ENCODE measurements around the gene PRAC1.
A peak's percentile ranks its signal among the peaks of the same experiment; 100 is the strongest.

The PRAC1 gene

DNA sequence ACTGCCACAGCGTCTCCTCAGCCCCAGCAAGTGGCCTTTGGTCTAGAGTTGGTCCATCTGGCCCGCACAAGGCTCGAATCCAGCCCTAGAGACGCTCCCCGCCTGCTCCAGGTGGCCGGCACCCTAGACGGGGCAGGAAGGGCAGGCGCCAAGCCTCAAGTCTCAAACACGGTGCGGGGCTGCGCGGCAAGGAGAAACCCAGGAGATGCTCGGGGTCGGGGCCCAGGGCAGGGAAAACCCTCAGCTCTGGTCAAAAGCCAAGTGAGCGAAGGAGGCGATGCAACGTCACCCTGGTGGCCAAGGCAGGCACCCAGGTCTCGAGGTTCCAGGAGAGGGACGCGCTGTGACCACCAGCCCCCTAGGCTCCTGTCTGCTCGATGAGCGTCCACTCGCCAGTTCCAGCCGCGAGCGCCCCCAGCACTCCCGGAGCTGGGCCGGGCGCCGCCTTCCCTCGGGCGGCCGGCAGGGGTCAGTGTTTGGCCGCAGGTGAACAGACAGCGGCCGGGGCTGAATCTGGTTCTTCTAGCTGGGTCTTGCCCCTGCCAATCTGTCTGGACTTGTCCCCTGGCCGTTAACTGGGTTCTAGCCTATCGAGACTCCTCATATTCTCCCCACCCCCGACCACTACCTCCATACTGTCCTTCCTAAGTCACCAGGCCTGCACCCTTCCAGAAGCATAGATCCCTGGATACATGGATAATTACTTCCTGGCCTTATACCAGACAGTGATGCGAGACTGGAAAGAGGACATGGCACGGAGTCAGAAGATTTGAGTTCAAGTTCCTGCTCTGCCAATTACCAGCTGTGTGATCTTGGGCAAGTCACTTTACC lies 44.0 kb downstream of the PRAC1 start:
- Histone ChIP-seq H3K79me2 (ENCODE audit: low read length) (no peaks in the 10 kb centered on the region), H3K27ac (ENCODE audit: low read length) (no peak overlapping the region), H3K36me3 (replicated peaks; ENCODE audit: insufficient read depth, low read length) (no peaks in the 10 kb centered on the region)

DNA sequence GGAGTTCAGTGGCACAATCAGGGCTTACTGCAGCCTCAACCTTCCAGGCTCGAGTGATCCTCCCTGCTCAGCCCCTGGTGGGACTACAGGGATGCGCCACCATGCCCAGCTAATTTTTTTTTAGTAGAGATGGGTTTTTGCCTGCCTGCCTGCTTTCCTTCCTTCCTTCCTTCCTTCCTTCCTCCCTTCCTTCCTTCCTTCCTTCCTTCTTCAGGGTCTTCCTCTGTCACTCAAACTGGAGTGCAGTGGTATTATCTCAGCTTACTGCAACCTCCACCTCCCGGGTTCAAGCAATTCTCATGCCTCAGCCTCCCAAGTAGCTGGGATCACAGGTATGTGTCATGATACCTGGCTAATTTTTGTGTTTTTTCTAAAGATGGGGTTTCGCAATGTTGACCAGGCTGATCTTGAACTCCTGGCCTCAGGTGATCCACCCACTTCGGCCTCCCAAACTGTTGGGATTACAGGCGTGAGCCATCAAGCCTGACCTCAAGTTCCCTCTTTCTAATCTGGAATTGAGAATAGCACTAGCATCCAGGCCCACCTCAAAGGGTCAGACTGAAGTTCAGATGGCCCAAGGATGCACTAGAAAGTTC lies 45.3 kb downstream of the PRAC1 start:
- Histone ChIP-seq H3K27me3 (replicated peaks; ENCODE audit: insufficient read depth, low read length) (peaks cover 4% of the 10 kb centered on the region; the same call in 1 of the 2 replicates), H3K4me2 (ENCODE audit: low read depth, low read length) (no peak overlapping the region), H3K4me3 (ENCODE audit: low read length) (no peak overlapping the region), H2AFZ (ENCODE audit: low read length) (no peak overlapping the region), H3K4me1 (ENCODE audit: low read length) (0 out of 2 replicates have a peak, but pooled peaks cover 3% of the 10 kb centered on the region), H3F3A (ENCODE audit: insufficient read depth, low read length) (no peaks in the 10 kb centered on the region), H3K9ac (ENCODE audit: low read length) (no peak overlapping the region), H4K20me1 (ENCODE audit: insufficient read depth, low read length) (no peaks in the 10 kb centered on the region), H3K9me3 (replicated peaks; ENCODE audit: insufficient read depth, low read length) (no peaks in the 10 kb centered on the region), H3K36me3 (replicated peaks; ENCODE audit: insufficient read depth, low read length) (no peaks in the 10 kb centered on the region), H3K27ac (ENCODE audit: low read length) (no peak overlapping the region), H3K9me2 (replicated peaks; ENCODE audit: insufficient read depth, low read length) (no peaks in the 10 kb centered on the region), H3K79me2 (ENCODE audit: low read length) (no peaks in the 10 kb centered on the region)
- no peak for DNase-seq
- TF ChIP-seq EZH2 (optimal IDR thresholded peaks at IDR 0.05; ENCODE audit: low read depth, low read length) (no peak), EZH2phosphoT487 (IDR thresholded peaks at IDR 0.05; ENCODE audit: low read length) (no peak)
- TF ChIP-seq, protein P1, sequence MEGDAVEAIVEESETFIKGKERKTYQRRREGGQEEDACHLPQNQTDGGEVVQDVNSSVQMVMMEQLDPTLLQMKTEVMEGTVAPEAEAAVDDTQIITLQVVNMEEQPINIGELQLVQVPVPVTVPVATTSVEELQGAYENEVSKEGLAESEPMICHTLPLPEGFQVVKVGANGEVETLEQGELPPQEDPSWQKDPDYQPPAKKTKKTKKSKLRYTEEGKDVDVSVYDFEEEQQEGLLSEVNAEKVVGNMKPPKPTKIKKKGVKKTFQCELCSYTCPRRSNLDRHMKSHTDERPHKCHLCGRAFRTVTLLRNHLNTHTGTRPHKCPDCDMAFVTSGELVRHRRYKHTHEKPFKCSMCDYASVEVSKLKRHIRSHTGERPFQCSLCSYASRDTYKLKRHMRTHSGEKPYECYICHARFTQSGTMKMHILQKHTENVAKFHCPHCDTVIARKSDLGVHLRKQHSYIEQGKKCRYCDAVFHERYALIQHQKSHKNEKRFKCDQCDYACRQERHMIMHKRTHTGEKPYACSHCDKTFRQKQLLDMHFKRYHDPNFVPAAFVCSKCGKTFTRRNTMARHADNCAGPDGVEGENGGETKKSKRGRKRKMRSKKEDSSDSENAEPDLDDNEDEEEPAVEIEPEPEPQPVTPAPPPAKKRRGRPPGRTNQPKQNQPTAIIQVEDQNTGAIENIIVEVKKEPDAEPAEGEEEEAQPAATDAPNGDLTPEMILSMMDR (IDR thresholded peaks at IDR 0.05; ENCODE audit: low read length), result no peak

More for the DNA sequence above, 44.0 kb downstream of the PRAC1 start:
- peak overlapping the region; percentile 51 for H3K4me3 ChIP-seq (ENCODE audit: low read length)
- H3K9ac ChIP-seq (ENCODE audit: low read length), result no peak overlapping the region
- H3K9me3 ChIP-seq (replicated peaks; ENCODE audit: insufficient read depth, low read length), result no peaks in the 10 kb centered on the region
- no peaks in the 10 kb centered on the region for H3F3A ChIP-seq (ENCODE audit: insufficient read depth, low read length)
- peak overlapping the region; percentile 80 for H2AFZ ChIP-seq (ENCODE audit: low read length)
- peak; percentile 62 for DNase-seq
- H3K4me1 ChIP-seq (ENCODE audit: low read length), result 0 out of 2 replicates have a peak, but pooled peaks cover 3% of the 10 kb centered on the region
- H3K4me2 ChIP-seq (ENCODE audit: low read depth, low read length), result peak overlapping the region; percentile 89
- no peaks in the 10 kb centered on the region for H4K20me1 ChIP-seq (ENCODE audit: insufficient read depth, low read length)
- TF ChIP-seq, protein P1 (IDR thresholded peaks at IDR 0.05; ENCODE audit: low read length), result peak; percentile 97
- no peak for TF ChIP-seq EZH2phosphoT487 (IDR thresholded peaks at IDR 0.05; ENCODE audit: low read length)
- no peaks in the 10 kb centered on the region for H3K9me2 ChIP-seq (replicated peaks; ENCODE audit: insufficient read depth, low read length)
- H3K27me3 ChIP-seq (replicated peaks; ENCODE audit: insufficient read depth, low read length), result peaks cover 4% of the 10 kb centered on the region; the same call in 1 of the 2 replicates

DNA sequence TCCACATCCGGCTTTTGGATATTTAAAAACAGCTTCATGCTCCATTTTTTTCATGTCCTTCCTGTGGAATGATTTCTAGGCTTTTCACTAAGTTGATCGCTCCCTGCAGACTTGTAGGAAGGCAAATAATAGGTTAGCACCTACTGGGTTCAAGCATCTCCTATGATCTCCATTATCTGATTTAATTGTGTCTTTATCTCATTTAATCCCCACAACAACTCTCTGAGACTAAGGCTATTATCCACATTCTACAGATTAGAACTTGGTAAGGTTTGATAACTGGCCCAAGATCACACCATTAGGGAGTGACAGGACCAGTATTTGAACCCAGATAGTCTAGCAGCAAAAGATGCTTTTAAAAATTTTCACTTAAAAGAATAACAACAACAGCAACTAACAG lies 50.0 kb downstream of the PRAC1 start:
- no peaks in the 10 kb centered on the region for H3K9me3 ChIP-seq (replicated peaks; ENCODE audit: insufficient read depth, low read length)
- H3K4me2 ChIP-seq (ENCODE audit: low read depth, low read length), result no peak overlapping the region
- no peaks in the 10 kb centered on the region for H3K36me3 ChIP-seq (replicated peaks; ENCODE audit: insufficient read depth, low read length)
- H3K4me3 ChIP-seq (ENCODE audit: low read length), result no peak overlapping the region
- TF ChIP-seq EZH2 (optimal IDR thresholded peaks at IDR 0.05; ENCODE audit: low read depth, low read length) (no peak), EZH2phosphoT487 (IDR thresholded peaks at IDR 0.05; ENCODE audit: low read length) (no peak)
- TF ChIP-seq, protein P1 (IDR thresholded peaks at IDR 0.05; ENCODE audit: low read length), result no peak
- no peaks in the 10 kb centered on the region for H3K79me2 ChIP-seq (ENCODE audit: low read length)
- H3F3A ChIP-seq (ENCODE audit: insufficient read depth, low read length), result no peaks in the 10 kb centered on the region
- no peak overlapping the region for H2AFZ ChIP-seq (ENCODE audit: low read length)
- H3K27me3 ChIP-seq (replicated peaks; ENCODE audit: insufficient read depth, low read length), result peaks cover 2% of the 10 kb centered on the region; the same call in 1 of the 2 replicates
- H3K9ac ChIP-seq (ENCODE audit: low read length), result no peak overlapping the region
- no peaks in the 10 kb centered on the region for H4K20me1 ChIP-seq (ENCODE audit: insufficient read depth, low read length)
- no peak for DNase-seq
- H3K9me2 ChIP-seq (replicated peaks; ENCODE audit: insufficient read depth, low read length), result no peaks in the 10 kb centered on the region
- no peak overlapping the region for H3K27ac ChIP-seq (ENCODE audit: low read length)
- H3K4me1 ChIP-seq (ENCODE audit: low read length), result no peaks in the 10 kb centered on the region
